ENCODE results near the gene DGKH.
"Not testable (repeated sequence)": the region's sequence is repeated elsewhere in the genome, so short reads cannot be mapped to it uniquely, and the experiment has no call there.

The DGKH gene

DNA sequence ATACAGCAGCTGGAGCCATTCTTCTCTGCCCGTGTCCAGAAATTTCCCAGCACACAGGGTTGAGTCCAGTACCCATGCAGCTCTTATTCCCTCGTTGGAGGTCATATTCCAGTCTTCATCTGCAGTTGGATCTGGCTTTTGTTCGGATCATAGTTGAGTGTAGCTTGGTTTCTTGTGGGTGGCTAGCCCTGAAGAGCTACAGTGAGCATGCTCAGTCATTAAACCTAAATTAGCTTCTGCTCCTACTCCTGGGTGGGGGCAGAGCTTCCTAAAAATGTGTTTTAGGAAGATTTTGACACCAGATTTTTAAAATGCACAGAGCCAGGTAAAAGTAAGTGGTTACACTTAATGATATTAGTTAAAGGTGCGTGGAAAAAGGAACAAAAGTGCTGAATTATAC, 64.4 kb downstream of the DGKH start:
- DNase-seq (ENCODE audit: low read depth in 2 of 2): no peak

DNA sequence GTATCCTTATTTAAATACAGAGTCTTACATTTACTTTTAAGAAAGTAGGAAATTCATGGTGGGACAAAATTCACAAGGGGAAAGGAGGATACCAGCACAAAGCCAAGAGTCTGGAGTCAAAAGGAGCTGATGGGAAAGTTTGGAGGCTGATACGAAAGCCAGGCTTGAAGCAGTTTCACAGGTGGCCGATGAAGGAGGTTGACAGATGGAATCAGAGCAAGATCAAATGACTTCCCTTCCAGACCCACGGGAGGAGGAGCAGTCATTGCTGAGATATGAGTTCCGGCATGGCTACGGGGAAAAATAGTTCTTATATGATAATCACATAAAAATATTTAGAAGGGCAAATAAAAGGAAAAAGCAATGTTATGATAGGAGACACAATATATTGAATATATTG, 65.0 kb downstream of the DGKH start:
- no peak for DNase-seq (ENCODE audit: low read depth in 2 of 2)

DNA sequence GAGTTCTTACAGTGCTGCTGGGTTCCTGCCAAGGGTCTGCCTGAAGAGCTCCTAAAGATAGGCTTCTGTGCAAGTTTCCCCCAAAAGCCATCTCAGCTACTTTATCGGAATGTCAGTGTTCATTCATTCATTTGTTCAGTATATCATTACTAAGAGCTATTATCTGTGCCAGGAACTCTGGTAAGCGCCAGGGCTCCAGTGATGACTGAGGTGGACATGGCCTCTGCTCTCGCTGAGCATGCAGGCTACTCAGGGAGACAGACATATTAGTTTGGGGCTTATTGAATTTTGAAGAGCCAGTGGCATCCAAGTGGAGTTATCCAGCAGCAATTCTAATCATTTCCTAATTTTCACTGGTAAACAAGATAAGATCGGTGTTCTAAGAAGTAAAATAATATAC, 65.8 kb downstream of the DGKH start:
- DNase-seq (ENCODE audit: low read depth in 2 of 2): no peak

DNA sequence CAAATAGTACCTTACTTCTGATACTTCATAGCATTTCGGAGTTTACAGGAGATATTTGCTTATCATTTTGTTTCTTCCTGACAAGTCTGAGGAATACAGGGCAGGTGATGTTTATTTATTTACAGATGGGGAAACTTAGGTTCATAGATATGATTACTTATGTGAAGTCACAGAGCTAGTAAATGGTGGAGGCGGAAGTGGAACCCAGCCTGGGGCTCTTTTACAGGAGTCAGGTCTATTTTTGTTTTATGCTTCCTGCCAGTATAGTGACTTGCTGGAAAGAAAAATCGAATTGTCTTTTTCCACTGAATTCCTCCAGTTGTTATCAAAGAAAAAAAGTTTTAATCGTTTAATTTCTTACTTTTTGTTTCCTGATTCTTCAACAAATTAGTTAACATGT, 66.5 kb downstream of the DGKH start:
- DNase-seq (ENCODE audit: low read depth in 2 of 2): no peak

DNA sequence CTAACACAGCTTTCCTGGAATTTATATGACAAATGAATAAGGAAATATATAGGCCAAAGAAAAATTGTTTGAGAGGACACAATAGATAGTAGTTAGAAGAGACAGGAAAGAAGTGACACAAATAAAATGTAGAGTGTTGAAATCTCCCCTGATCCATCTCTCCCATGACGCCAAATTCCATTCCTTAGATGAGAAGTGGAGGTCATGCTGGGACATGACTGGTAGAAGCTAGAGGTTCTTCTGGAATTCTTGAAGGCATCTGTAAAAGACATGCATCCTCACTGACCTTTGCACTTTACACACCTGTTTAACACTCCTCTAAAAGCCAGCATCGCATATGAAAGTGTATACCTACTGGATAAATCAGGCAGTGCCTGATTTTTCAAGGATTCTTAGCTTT, 67.8 kb downstream of the DGKH start:
- no peak for DNase-seq (ENCODE audit: low read depth in 2 of 2)

DNA sequence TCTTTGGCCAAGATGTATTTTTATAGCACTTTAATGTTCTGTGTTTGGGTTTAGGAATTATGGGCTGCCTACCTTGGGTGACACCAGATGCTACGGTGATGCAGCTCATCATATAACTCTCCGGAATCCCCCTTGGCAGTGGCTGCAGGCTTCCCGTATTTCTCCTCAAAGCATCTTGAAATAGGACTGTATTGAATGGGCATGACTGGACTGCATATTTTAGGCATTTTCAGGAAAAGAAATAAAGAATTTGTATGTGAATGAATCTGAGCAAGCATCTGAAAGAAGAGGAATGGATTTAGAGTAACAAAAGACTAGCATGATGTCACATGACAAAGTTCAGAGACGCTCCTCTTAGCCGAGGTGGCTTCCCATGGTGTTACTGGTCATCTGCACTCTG, 70.6 kb downstream of the DGKH start:
- DNase-seq (ENCODE audit: low read depth in 2 of 2): no peak

DNA sequence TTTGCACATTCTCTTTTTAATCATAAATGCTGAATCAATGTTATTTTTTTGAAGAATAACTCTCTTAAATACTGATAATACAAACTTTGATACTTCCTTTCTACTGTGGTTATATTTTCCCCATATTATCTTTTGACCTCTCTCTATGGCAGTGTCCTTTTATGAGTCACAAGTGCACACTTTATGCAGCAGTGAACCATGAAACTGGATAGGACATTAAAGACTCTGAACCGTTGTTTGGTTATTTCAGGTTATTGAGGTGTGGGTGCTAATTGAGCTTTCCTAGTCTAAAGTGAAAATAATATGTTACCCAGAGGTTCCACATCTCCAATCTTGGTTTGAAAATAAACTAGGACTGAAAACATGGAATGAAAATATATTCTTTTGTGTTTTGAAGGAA, 71.4 kb downstream of the DGKH start:
- DNase-seq (ENCODE audit: low read depth in 2 of 2): no peak

DNA sequence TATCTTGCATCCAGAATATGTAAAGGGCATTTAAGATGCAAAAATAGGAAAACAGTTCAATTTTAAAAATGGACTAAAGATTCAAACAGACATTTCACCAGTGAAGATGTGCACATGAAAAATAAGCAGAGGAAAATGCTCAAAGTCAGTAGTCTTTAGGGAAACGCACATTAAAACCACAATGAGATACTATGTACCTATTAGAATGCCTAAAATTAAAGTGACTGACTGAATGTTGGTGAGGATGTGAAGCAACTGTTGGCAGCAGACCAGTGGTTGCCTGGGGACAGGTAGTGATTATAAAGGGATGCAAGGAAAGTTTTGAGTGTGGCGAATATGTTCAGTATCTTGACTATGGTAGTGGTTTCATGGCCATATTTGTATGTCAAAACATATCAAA, 75.2 kb downstream of the DGKH start:
- no peak for DNase-seq (ENCODE audit: low read depth in 2 of 2)

DNA sequence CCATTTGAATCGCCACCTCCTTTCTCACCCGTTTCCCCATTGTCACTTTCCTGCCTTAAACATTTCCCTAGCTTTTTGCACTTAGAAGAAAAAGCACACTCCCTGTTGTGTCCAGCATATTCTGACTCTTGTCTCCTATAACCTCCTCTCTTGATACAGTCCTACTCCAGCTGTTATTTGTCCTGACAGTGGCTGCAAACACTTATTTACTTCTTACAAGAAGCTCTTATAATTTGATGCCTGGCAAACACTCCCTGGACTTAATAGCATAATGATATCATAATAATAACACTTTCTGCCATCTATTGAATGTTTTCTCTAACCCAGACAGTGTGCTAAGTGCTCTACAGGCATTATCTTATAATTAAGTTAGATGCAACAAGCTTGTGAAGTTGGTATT, 76.6 kb downstream of the DGKH start:
- DNase-seq (ENCODE audit: low read depth in 2 of 2): no peak

DNA sequence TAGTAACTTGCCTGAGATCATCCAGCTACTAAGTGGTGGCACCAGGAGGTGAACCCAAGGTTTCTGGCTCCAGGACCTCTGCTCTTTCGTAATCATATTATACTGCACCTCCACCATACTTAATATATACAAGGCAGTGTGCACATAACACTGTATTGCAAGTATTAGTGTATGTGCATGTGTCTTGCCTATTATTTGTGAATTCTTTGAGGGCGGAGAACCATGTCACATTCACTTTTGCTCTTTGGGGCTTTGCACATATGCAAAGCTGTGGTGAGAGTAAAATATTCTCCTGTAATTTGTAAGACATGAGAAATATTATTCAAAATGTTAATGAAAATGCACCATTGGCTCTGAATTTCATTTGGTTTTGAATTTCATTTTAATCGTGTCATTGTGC, 78.6 kb downstream of the DGKH start:
- DNase-seq (ENCODE audit: low read depth in 2 of 2): no peak

DNA sequence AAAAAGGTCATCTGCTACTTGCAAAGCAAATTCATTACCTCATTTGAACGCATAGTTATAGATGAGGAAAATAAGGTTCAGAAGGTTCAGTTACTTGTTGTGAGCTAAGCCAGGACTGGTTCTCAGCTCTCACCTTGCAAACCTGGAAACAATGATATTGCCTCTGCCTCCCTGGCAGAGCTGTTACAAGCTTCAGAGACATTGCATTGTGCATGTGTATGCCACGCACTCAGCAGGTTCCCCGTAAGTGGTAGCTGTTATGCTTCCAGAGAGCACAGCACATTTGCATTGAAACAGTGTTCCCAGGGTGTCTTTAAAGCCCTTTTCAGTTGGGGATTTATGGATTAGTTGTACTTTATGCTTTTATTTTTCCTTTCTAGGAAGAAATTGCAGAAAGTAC, 80.6 kb downstream of the DGKH start:
- DNase-seq (ENCODE audit: low read depth in 2 of 2): no peak

DNA sequence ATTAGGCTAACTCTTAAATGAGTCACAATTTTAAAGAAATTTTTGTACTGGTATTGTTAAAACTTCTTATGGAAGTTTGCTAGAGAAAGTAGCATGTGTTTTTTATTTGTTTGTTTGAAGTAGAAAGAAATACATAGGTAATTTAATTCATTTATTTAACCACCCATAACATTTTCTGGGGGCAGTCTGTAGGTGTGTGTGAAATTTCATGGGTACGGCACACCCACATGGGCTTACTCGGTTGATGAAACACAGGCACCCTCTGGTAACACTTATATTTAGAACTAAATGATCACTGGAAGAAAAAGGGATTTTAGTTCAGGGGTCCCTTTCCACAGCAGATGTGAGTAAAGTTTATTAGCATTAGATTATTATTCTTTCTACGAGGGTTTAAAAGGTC, 88.1 kb downstream of the DGKH start:
- DNase-seq (ENCODE audit: low read depth in 2 of 2): no peak

DNA sequence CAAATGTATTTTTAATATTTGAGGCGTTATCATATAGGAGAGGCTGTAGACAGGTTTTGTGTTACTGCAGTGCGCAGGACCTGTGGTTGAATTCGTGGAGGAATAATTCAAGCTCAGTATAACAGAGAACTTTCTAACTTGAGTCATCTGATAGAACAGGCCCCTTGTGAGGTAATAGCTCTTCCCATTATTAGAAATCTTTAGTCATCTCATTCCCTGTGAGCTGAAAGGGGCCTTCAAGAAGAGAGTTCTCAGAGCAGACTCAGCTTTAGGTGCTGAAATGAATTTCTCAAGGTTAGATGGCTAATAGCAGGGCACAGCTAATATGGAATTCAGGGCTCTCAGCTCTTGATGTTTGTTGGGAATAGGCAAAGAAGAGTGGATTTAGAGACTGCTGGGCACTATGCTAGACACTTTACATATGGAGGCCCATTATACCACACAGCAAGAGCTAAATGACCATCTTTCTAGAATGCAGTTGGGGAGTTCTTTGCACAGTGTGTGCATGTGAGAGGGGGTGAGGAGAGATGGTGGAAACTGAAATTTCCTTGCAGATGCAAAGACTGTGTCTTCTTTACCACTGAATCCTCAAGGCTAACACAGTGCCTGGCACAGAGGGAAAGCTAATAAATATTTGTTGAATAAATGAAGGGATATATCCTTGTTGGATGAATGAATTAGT, 89.5 kb downstream of the DGKH start:
- DNase-seq (ENCODE audit: low read depth in 2 of 2): no peak

DNA sequence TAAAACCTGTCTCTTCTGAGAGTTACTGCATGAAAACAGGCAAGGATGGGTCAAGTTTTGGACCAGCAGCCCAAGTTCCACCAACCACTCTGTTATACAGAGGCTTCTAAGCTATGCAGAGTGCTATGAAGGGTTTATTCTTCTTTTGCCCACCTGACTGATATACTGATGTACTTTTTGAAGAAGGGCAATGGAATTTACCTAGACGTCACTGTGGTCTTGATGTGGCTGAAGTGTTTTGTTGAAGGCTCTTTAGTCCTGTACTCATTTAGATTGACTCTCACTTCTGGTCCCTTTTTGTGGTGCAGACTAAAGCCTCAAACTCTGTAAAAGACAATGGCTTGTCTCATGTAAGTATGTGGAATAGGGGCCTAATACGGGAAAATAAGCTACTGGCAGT, 92.0 kb downstream of the DGKH start:
- no peak for DNase-seq (ENCODE audit: low read depth in 2 of 2)

DNA sequence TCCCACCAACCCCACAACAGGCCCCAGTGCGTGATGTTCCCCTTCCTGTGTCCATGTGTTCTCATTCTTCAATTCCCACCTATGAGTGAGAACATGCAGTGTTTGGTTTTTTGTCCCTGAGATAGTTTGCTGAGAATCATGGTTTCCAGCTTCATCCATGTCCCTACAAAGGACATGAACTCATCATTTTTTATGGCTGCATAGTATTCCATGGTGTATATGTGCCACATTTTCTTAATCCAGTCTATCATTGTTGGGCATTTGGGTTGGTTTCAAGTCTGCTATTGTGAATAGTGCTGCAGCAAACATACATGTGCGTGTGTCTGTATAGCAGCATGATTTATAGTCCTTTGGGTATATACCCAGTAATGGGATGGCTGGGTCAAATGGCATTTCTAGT, 92.6 kb downstream of the DGKH start:
- DNase-seq (ENCODE audit: low read depth in 2 of 2): not testable (repeated sequence)

DNA sequence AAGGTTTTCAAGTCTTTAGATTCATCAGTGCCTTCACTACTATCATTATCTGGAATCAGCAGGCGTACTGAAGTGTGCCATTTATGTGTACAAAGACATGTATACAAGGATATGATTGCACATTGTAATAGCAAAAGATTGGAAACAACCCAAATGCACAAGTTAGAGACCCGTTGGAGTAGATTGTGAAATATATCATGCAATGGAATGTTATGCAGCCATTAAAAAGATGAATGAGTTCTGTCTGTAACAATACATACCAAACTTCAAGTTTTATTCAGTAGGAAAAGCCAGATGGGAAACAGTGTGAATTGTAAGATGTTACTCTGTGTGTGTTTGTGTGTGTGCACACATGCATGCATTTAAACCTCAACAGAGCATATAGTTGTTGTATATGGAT, 97.9 kb downstream of the DGKH start:
- no peak for DNase-seq (ENCODE audit: low read depth in 2 of 2)

DNA sequence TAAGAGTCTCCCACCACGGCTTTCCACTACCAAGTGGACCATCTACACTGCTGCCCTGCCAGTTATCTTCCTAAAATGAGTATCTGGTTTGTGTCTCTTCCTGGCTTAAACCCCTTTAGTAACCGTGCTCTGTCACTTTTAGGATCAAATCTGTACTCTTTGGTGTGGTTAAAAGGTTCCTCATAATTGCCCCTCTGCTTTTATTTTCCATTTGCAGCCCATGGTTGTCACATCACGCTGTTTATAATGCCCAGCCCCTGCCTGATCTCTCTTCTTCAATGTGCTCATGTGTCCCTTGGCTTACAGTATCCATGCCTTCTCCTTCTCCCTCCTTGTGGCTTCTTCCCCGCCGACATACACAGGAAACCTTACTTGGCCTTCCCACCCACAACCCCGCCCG, 100.1 kb downstream of the DGKH start:
- no peak for DNase-seq (ENCODE audit: low read depth in 2 of 2)

DNA sequence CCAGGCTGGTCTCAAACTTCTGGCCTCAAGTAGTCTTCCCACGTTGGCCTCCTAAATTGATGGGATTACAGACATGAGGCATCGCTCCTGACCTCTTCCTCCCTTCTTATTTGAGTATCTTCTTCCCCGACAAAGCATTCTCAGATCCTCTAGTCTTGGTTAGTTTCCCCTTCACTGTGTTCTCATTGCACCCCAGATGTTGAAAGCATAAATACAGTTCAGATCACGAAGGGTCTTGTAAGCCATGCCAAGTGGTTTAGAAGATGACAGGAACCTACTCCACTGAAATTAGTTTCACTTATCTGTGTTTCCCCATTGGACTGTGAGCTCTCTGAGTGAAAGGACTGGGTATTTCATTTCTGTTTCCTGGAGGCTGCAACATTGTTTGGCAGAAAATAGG, 100.7 kb downstream of the DGKH start:
- no peak for DNase-seq (ENCODE audit: low read depth in 2 of 2)

DNA sequence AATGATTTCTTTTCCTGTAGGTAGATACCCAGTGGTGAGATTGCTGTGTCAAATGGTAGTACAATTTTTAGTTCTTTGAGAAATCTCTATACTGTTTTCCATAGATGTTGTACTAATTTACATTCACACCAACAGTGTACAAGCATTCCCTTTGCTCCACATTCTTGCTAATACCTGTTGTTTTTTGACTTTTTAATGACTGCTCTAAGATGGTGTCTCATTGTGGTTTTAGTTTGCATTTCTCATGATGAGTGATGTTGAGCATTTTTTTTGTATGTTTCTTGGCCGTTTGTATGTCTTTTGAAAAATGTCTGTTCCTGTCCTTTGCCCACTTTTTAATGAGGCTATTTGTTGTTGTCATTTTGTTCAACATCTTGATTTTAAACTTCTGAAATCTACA, 103.3 kb downstream of the DGKH start:
- DNase-seq (ENCODE audit: low read depth in 2 of 2): no peak

DNA sequence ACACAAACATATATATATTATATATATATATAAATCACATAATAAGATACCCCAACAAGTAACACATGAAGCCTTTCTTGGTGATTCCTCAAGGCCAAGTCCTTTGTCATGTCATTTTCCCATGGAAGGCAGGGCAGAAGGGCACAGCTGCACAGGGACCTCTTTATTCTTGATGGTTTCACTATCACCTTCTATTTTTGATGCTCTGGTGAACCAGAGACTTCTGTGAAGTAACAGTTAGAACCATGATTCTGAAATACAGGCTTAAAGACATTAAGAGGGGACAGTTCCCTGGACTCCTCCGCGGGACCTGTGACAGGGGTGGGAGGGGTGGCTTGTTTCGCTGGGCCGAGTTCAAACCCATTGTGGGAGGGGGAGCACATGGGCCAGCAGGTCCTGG, 104.0 kb downstream of the DGKH start:
- DNase-seq (ENCODE audit: low read depth in 2 of 2): no peak

DNA sequence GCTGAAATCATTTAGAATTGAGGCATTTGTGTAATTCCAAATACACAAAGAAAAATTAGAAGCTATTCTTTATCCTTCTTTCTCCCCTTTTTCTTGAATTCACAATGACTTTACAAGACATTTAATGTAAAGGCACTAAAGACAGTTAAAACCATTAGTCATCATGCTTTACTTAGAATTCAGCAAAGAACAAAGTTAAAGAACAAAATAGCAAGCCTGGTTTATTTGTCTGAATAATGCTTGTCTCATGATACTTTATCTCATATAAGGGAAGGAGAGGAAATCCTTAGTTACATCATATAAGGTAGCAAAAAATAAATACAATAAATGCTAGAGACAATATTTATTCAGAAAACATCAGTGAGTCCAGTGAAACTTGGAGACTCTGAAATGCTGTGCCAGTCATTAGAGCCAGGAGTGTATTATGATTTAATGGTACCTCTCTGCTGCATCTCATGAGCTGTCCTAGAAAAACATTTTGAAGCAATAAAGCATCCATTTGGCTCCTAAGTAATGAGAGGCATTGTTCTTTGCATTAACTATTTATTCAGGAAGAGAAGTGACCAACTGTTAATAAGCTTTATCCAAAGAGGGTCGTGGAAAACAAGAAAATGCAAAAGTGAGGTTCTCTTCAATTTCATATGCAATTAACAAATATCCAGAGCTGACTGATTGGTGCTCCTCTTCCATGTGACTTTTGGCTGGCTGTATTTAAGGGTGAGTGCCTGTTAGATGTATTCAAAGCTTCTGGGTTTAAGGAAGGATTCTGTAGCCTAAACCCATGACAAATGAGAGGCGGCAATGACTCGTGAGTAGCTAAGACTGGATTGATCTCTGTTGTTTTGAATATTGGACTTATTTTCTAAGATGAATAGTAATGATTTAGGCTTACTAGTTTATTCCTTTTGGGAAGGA, 105.0 kb downstream of the DGKH start:
- DNase-seq (ENCODE audit: low read depth in 2 of 2): no peak

DNA sequence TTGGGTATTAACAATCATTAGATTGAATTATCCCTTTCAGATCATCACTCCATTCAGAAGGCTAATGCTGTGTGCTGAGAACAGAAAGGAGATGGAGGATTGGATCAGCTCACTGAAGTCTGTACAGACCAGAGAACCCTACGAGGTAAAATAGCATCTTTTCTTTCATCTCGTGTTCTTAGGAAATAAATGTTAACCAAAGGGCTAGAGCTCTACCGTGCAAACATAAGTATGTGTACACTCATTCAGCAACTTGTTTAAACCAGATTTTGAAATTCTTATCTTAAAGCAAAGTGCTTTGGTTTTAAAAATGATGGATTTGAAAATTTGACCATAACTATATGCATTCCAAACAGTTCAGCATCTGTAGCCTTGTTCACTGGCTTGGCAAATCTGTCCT, 106.8 kb downstream of the DGKH start:
- DNase-seq (ENCODE audit: low read depth in 2 of 2): no peak

DNA sequence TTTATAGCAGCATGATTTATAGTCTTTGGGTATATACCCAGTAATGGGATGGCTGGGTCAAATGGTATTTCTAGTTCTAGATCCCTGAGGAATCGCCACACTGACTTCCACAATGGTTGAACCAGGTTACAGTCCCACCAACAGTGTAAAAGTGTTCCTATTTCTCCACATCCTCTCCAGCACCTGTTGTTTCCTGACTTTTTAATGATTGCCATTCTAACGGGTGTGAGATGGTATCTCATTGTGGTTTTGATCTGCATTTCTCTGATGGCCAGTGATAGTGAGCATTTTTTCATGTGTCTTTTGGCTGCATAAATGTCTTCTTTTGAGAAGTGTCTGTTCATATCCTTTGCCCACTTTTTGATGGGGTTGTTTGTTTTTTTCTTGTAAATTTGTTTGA, 114.9 kb downstream of the DGKH start:
- DNase-seq (ENCODE audit: low read depth in 2 of 2): not testable (repeated sequence)

All from stimulated activated CD4-positive, alpha-beta T cell treated with anti-CD3 and anti-CD28 coated beads, Interleukin-1b, Interleukin-23, amount 100 ng/mL, for 1 hour (primary cell).